Gastroesophageal sphincter (tissue), 4 donors: ENCODE measurements around the gene MRPS10. TPM values are rescaled to one million over a fixed set of nuclear protein-coding genes. Genes with fewer than 3 reads are reported as not detected.

Experiments
- ATAC-seq: fragments of 150-250 bp; one replicate; pipeline ENCODE4 v1.9.1; 2016; ENCODE audit warnings: mild to moderate bottlenecking, moderate library complexity
- H3K27ac ChIP-seq, 4 donors: fragments of 200-600 bp; sonication (generic) in 3 of 4; 1 replicate in 3 of 4; 2 replicates in 1 of 4; pipeline ENCODE4 v1.5.1; 2016 to 2019
- H3K27me3 ChIP-seq: fragments of 200-600 bp; sonication (generic); one replicate; pipeline ENCODE4 v1.5.1; 2019
- H3K36me3 ChIP-seq, 2 donors: fragments of 200-600 bp; sonication (generic); one replicate each; pipeline ENCODE4 v1.5.1; 2019; ENCODE audit warnings: control low read depth in 1 of 2
- H3K4me1 ChIP-seq, 3 donors: fragments of 200-600 bp; sonication (generic); 1 replicate in 2 of 3; 2 replicates in 1 of 3; pipeline ENCODE4 v1.5.1; 2016 to 2019; ENCODE audit warnings: control low read depth in 2 of 3
- H3K4me3 ChIP-seq, 2 donors: fragments of 200-600 bp; sonication (generic); one replicate each; pipeline ENCODE4 v1.5.1; 2019; ENCODE audit warnings: mild to moderate bottlenecking in 1 of 2, moderate library complexity in 1 of 2
- H3K9me3 ChIP-seq, 3 donors: fragments of 200-600 bp; sonication (generic); one replicate each; pipeline ENCODE4 v1.5.1; 2017 to 2019; ENCODE audit warnings: control low read depth in 2 of 3
- CTCF ChIP-seq, 4 experiments: fragments of 200-600 bp in 2 of 4; fragments of 450-650 bp in 2 of 4; sonication (generic) in 1 of 4; IDR thresholded peaks; one replicate each; pipeline ENCODE4 v1.5.1; 2017 to 2019; ENCODE audit warnings: antibody characterized with exemption in 4 of 4, mild to moderate bottlenecking in 2 of 4, moderate library complexity in 2 of 4
- EP300 ChIP-seq: sonication (generic); formaldehyde crosslinking; IDR thresholded peaks from one replicate; pipeline ENCODE4 v1.6.1; 2017; ENCODE audit warnings: antibody characterized with exemption, mild to moderate bottlenecking
- POLR2A ChIP-seq, 2 donors: fragments of 450-650 bp; IDR thresholded peaks; one replicate each; pipeline ENCODE4 v1.6.1; 2017; ENCODE audit warnings: antibody characterized with exemption in 2 of 2, mild to moderate bottlenecking in 2 of 2, moderate library complexity in 1 of 2
- POLR2AphosphoS5 ChIP-seq: sonication (generic); formaldehyde crosslinking; IDR thresholded peaks from one replicate; pipeline ENCODE4 v1.6.1; 2017; ENCODE audit warnings: antibody characterized with exemption
- WGBS, 2 donors: methylation state at CpG; one replicate each; pipeline ENCODE4 v1.1.5; 2018; ENCODE audit warnings: low coverage in 1 of 2; 5-methylcytosine and 5-hydroxymethylcytosine counted together
- total RNA-seq, 4 donors: library from RNA; depleted of rRNA; stranded (reverse); fragments of >200 nt; gene quantifications; one replicate each; pipeline ENCODE4 v1.1.0, GENCODE V29; 2016

The MRPS10 gene
- total RNA-seq, 4 donors from 2014 or later = 29.2 to 45.1 (median 34.8) TPM

GRCh38 chr6:42179945-42180313, 37.7 kb downstream of the MRPS10 start:
- Histone ChIP-seq H3K27ac (no peak overlapping the region), H3K9me3 (no peaks in the 10 kb centered on the region), H3K27me3 (peaks cover 23% of the 10 kb centered on the region), H3K4me3 (no peak overlapping the region), H3K4me1 (peaks cover 0 to 4% (median 0%) of the 10 kb centered on the region in 3 donors), H3K36me3 (peaks cover 0 to 6% of the 10 kb centered on the region in 2 donors)
- WGBS, 2 donors = 81 to 94% methylated on average over 3 of the region's 3 CpGs
- no peak for TF ChIP-seq POLR2AphosphoS5
- TF ChIP-seq CTCF (IDR thresholded peaks at IDR 0.05) = no peak
- no peak for TF ChIP-seq EP300
- no peak for TF ChIP-seq POLR2A (IDR thresholded peaks at IDR 0.05)
- ATAC-seq = no peak

- TF ChIP-seq POLR2A (IDR thresholded peaks at IDR 0.05) (no peak), CTCF (IDR thresholded peaks at IDR 0.05) (no peak), POLR2AphosphoS5 (no peak), EP300 (no peak)
Measured at GRCh38 chr6:42179261-42179944, 38.3 kb downstream of the MRPS10 start.

GRCh38 chr6:42177514-42178364, 39.9 kb downstream of the MRPS10 start:
- H3K4me3 ChIP-seq = no peak overlapping the region
- no peaks in the 10 kb centered on the region for H3K36me3 ChIP-seq
- ATAC-seq = no peak
- H3K4me1 ChIP-seq = peaks cover 0 to 4% (median 0%) of the 10 kb centered on the region in 3 donors
- TF ChIP-seq EP300 = no peak
- no peak for TF ChIP-seq POLR2AphosphoS5
- TF ChIP-seq POLR2A (IDR thresholded peaks at IDR 0.05) = no peak
- TF ChIP-seq CTCF (IDR thresholded peaks at IDR 0.05) = no peak
- no peak overlapping the region for H3K27ac ChIP-seq
- H3K9me3 ChIP-seq = no peaks in the 10 kb centered on the region
- peaks cover 23% of the 10 kb centered on the region for H3K27me3 ChIP-seq
- 14% methylated on average over 13 of the region's 27 CpGs; no CpG with 5 or more reads in 1 of the 2 donors for WGBS, 2 donors

More at GRCh38 chr6:42179261-42179944, 38.3 kb downstream of the MRPS10 start:
- Histone ChIP-seq H3K27me3 (peaks cover 23% of the 10 kb centered on the region), H3K27ac (no peak overlapping the region), H3K4me1 (peaks cover 0 to 4% (median 0%) of the 10 kb centered on the region in 3 donors), H3K36me3 (peaks cover 0 to 1% of the 10 kb centered on the region in 2 donors), H3K4me3 (no peak overlapping the region), H3K9me3 (no peaks in the 10 kb centered on the region)
- no peak for ATAC-seq
- 80 to 85% methylated on average over 1 to 6 of the region's 20 CpGs for WGBS, 2 donors

GRCh38 chr6:42176981-42177380, 40.7 kb downstream of the MRPS10 start:
- H3K4me1 ChIP-seq = peaks cover 0 to 4% (median 0%) of the 10 kb centered on the region in 3 donors
- no peaks in the 10 kb centered on the region for H3K36me3 ChIP-seq
- ATAC-seq = no peak
- no peak overlapping the region for H3K27ac ChIP-seq
- no peaks in the 10 kb centered on the region for H3K9me3 ChIP-seq
- peaks cover 23% of the 10 kb centered on the region for H3K27me3 ChIP-seq
- H3K4me3 ChIP-seq = no peak overlapping the region
- no peak for TF ChIP-seq POLR2AphosphoS5
- no peak for TF ChIP-seq POLR2A (IDR thresholded peaks at IDR 0.05)
- no peak for TF ChIP-seq EP300
- no peak for TF ChIP-seq CTCF (IDR thresholded peaks at IDR 0.05)
